NCI-H774 (cell line): ENCODE results near the gene ATXN7L1.

Experiments used
- DNase-seq: peaks from one replicate; lab custom pipeline; 2025; lab: John Stamatoyannopoulos, UW

ATXN7L1 gene

DNA sequence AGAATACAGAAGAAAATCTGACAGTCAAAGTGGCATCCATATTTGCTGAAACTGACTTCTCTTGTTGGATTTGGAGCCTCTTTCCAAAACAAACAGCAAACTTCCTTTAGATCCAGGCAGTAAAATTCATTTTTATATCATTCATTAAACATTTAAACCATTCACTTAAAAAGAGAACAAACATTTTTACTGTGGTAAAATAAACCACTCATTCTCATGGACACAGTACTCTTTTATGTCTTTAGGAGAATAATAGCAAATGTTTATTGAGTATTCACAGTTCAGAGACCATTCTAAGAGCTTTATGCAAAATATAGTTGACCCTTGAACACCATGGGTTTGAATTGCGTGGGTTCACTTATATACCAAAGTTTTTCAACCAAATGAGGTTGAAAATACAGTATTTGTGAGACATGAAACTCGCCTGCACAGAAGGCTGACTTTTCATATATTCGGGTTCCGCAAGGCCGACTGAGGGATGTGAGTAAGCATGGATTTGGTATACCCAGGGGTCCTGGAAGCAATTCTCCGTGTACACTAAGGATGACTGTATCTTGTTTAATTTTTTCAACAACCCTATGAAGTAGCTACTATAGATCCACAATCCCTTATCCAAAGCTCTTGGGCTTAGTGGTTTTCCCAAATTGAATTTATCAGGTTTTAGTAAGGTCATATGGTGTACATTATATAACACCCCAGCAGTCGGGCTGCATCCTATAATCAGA, 49.1 kb downstream of the ATXN7L1 start:
- no peak for DNase-seq

DNA sequence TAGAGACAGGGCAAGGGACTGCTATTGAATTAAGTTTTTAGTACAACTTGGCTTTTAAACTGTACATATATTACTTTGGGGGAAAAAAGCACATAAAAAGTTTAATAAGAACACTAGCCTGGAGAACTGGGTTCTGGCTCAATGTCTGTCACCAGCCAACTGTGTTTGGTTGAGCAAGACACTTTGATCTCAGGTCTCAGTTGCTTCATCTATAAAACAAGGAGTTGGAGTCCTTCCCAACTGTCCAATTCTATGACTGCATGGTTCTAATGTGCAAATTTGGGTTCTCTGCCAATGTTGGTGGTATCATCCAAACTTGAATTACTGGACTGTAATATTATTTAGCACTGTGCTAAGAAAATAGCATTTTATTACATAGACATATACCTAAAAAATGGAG, 50.3 kb downstream of the ATXN7L1 start:
- no peak for DNase-seq

DNA sequence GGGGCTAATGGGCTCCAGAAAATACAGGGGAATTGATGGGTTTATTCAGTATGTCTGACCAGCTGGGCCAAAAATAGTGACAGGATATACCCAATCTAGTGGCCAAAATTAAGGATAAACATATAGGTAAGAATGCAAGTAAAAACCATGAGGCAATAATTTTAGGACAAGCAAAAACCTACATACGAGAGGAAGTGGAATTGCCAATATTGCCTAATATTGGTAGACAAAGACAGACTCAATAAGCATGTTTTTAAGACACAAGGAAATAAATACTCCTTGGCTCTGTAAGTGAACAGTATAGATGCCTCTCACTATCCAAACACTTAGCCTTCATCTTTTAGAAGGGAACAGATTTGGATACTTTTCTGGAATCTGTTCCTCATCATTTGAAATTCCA, 51.0 kb downstream of the ATXN7L1 start:
- no peak for DNase-seq

DNA sequence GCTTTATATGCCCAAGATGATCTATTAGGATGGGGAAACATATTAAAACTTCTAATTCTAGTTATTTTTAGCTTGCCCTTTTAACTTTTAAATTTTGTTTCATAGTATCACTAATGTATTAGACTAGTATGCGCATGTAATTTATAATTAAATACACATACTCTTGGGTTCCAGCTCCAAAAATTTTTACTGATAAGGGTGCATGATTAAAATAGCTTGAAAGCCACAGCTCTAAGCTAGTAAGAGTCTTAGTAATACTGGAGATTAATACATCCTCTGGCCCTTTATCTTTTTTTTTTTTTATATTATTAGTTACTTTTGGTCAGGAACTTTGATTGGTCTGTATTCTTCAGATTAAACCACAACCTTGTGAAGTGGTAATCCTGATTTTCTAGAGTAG, 53.6 kb downstream of the ATXN7L1 start:
- DNase-seq: no peak

DNA sequence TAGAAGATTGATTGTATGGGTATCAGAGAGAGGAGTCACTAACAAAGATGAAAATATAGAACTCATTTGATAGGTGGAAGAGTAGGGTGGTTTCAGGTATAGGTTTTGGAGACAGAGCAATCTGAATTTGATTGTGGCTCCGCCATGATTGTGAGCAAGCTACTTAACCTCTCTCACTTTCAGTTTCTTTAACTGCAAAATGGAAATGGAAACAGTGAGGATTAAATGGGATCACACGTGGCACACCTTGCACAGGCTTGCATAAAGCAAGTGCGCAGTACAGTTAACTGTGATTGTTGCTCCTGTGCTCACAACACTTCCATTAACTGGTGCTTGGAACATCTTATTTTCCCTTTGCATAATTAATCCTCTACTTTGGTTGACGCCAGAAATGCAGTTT, 54.9 kb downstream of the ATXN7L1 start:
- DNase-seq: no peak

DNA sequence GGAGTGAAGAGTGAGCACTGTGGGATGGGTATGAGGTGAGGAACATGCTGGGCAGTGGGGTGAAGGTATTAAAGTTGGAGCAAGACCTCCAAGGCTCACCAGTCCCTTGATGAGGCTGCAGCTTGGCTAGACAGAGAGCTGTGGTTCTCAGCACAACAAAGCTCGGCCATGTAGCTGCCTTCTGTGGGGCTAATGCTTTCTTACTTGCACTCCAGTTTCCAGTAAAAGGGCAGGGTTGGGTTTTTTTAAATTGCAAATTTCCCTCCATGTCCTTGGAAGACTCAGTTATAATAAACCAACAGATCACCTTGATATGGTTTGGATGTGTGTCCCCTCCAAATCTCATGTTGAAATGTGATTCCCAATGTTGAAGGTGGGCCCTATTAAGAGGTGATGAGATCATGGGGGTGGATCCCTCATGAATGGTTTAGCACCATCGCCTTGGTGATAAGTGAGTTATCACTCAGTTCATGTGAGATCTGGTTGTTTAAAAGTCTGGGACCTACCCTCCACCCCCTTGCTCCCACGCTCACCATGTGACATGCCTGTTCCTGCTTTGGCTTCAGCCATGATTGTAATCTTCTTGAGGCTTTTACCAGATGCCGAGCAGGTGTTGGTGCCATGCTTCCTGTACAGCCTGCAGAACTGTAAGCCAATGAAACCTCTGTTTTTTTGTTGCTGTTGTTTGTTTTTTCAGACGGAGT, 55.9 kb downstream of the ATXN7L1 start:
- DNase-seq: no peak

DNA sequence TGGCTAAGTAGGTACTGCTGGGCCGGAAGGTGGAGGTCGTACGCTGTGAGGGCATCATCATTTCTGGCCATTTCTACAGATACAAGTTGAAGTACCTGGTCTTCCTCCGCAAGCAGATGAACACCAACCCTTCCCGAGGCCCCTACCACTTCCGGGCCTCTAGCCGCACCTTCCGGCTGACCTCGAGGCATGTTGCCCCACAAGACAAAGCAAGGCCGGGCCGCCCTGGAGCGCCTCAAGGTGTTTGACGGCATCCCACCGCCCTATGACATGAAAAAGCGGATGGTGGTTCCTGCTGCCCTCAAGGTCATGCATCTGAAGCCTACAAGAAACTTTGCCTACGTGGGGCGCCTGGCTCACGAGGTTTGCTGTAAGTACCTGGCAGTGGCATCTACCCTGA, 56.8 kb downstream of the ATXN7L1 start:
- no peak for DNase-seq

DNA sequence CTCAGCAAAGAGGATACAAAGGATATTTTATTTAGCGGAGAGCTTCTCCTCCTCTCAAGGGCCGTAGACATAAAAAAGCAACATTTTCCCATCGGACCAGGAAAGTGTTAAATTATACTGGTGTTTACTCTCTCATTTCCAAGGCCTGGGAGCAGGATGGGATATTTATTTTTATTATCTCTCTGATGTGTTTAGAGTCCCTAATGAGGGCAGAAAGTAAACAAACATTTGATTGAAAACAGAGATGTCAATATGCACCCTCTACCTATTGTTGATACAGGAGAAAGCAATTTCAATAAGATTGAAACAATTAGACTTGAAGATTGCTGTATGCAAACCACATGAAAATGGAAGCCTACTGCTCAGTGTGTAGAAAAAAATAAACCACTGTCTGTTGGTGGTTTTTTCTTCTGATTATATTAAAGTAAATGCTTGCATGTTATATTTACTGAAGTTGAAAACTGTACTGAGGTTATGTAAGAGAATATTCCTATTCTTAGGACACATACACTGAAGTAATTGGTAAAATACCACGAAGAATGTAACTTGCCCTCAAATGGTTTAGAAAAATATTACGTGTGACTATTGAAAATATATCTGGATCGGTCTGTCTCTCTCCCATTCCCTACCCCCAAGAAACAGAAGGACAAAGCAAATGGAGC, 59.3 kb downstream of the ATXN7L1 start:
- DNase-seq: no peak

DNA sequence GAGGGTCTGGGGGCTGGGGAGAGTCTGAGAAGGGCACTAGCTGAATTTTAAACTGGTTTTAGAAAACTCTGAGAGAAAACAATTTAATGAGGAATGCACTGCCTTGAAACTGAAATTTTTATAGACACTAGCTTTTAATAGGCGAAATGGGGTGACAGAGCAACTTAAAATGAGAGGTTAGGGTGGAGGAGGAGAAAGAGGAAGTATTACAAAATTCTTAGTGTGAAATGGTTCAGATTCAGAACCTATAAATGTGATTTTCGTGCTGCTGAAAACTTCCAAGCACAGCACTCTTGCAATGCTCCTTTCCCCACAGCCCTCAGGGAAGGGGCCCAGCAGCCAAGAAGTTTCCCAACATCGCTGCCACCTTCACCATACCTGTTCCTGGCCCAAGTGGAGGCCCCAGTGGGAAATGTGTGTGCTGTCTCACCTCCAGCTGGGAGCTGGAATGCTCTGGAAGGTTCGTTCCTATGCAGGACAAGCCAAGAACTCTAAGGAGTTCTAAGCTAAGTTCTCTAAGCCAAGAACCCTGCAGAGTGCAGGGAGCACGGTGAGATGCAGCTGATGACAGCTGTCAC, 60.0 kb downstream of the ATXN7L1 start:
- no peak for DNase-seq

DNA sequence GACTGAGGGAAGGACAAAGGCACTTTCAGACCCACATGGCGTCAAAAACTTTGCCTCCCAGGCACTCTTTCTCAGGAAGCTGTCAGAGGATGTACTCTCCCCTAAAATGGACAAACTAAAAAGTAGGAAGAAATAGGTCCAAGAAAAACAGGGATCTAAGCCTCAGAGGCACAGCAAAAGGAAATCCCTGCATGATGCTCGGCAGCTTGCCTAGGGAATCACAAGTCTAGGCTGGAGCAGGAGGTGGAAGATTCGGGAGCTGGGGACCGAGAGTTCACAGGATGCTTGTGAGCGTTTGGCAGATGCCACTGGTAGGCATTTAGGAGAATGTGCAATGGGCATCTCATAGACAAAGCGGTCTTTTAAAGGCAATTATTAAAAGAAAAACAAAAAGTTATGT, 60.8 kb downstream of the ATXN7L1 start:
- DNase-seq: no peak

DNA sequence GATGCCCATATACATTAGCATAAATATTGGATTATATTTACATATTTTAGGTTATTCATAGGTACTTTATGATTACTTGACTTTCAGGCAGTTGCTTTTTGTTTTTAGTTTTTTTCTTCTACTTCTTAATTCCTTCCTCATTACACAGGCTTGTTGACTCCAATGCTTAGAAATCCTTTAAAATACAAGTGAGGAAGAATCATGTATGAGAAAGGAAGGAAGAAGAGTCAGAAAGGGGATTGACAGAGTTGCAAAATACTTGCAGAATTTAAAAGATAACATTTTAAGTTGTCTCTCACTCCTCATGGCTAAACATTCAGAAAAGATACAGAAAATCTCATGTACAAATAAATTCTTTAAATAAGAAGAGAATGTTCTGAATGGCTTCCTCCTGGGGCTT, 61.9 kb downstream of the ATXN7L1 start:
- DNase-seq: no peak

DNA sequence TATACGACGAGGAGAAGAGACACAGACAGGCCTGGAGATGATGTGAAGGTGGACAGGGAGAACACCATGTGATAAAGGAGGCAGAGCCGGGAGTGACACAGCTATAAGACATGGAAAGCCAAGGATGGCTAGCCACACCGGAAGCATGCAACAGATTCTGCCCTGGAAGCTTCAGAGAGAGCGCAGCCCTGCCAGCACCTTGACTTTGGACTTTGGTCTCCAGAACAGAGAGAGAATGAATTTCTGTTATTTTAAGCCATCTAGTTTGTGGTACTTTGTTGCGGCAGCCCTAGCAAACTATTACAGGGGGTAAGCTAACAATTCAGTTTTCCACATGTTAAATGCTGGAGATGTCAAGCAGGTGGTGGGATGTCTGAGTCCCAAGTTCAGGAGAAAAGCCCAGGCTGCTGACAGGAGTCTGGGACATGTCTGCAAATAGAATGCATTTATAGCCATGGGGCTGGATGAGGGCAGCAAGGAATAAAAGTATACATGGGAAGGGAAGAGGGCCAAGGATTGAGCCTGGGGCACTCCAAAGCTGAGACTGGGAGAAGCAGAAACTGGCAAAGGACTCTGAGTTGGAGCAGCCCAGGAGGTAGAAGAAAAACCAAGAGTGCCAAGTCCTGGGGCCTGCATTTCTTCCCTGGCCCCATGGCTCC, 65.1 kb downstream of the ATXN7L1 start:
- DNase-seq: no peak

DNA sequence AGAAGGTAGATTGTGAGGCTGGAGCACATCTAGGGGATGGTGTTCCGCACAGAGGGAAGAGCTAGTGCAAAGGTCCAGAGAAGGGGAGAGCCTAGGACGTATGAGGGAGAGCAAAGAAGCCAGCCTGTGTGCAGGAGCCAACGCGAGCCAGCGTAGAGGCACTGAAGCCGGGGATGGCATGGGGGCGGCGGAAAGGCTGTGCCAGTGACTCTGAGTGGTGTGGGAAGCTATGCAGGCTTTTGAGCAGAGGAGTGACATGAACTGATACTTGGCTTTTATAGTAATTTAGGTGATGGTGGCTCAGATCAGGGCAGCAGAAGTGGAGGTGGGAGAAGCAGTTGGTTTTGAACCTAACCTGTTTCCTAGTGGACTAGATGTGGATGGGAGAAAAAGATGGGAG, 65.8 kb downstream of the ATXN7L1 start:
- DNase-seq: no peak

DNA sequence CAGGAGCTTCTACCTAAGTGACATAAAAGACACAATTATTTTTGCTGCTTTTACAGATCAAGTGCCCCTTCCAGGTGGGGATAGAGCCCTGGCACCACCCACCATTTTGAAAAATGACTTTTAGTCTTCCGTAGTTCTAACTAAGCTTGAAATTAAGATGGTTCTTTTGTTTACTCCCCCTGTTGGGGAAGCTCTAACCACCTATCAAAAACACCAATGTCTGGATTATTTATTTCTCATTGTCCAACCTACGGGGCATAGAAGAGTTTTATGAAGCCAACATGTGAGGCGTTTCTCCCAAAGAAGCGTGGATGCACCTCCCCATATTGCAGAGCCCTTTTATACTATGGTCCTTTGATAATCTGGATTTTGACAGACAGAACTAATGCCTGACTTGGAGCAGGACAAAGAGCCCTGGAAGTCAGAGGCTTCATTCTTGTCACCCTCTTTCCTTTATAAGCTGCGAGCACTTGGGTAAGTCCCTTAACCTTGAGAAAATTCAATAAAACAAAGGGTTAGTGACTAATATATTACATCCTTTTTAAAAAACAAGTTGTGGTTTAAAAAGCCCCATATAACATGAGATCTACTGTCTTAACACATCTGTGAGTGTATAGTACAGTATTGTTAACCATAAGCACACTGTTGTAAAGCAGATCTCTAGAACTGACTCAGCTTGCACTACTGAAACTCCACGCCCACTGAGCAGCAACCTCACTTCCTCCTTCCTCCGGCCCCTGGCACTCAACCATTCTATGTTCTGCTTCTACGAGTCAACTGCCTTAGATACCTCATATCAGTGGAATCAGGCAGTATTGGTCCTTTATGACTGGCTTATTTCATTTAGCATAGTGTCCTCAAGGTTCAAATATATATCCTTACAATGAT, 67.5 kb downstream of the ATXN7L1 start:
- no peak for DNase-seq

DNA sequence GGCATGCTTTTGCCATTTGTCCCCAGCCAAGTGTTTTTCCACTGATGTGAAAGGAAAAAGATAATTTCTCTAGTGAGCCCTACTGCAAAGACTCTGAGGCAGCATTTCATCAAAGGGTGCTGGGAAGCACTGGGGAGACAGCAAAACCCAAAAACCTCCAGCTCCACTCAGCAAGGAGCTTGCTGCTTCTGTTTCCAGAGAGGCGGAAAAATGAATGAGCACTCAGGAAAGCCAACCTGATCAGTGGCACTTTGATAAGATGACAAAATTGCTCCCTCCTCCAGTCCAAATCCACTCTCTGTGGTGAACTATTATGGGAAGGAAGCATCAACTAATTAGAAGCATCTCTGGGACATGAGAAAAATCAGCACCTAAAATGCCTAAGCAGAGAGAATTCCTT, 68.2 kb downstream of the ATXN7L1 start:
- DNase-seq: no peak

DNA sequence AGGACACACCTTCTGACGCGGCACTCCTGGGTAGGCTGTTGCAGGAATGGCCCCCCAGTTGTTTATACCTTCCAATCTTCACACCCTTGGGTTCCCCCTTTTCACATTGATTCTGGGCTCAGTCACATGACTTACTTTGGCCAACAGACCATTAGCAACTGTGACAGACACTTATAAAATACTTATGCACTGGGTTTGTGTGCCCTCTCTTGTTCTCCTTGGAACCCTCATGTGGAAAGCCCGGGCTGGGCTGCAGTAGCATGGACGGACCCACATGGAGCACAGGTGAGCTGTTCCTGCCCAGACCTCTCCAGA, 69.0 kb downstream of the ATXN7L1 start:
- DNase-seq: no peak

DNA sequence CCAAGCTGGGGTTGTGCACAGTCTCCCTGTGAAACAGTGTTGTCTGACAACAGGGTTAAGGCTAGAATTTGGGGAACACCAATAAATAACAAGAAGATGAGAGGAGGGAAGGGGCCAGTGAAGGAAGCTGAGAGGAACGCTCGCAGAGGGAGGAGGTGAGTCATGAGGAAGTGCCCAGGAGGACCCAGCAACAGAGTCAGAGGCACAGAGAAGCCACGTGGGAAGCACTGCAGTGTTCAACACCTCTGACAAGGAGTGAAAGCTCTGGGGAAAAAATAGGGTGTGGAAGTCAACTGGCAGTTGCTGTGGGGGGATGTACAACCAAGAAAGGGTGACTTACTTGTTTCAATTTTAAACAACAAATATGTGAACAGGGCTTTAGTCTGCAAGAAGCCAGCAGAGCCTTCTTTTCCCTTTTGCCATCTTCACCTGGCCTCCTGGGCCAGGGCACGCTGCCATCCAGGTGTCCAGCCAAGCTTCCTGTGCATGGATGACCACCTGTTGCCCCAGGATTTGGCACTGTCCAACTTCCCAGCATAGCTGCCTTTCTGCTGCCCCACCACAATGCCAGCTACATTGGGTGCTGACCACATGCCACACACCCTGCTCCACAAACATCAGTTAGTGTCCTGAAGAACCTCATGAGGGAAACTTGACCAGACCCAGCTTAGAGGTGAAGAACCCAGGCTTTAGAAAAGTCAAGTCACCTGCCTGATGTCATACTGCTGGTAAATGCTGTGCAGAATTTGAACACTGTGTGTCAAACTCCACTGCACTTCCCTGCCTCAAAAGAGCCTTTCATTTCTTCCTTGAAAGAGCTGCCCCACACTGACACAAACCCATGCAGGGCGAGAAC, 69.6 kb downstream of the ATXN7L1 start:
- no peak for DNase-seq

DNA sequence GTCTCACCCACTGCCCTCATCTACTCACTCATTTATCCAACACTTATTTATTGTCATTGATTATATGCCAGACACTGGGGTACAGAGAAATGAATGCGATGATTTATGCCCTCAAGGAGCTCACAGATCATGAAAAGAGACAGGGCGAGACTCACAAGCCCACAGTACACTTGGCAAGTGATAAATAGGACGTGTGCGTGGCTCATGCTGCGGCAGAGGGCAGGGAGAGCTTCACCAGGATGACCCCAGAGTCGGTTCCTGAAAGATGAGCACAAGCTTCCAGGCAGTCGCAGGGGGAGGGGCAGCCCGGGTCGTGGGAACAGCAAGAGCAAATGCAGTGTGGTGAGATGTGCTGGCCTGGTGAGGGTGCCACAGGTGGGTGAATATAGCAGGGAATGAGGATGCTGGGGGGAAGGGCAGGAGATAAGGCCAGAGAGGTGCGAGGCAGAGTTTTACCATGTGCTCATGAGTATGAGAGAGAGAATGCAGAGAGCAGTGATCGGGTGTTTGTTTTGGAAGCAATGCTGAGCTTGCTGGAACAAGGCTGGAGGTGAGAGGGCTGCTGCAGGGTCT, 70.9 kb downstream of the ATXN7L1 start:
- DNase-seq: no peak

DNA sequence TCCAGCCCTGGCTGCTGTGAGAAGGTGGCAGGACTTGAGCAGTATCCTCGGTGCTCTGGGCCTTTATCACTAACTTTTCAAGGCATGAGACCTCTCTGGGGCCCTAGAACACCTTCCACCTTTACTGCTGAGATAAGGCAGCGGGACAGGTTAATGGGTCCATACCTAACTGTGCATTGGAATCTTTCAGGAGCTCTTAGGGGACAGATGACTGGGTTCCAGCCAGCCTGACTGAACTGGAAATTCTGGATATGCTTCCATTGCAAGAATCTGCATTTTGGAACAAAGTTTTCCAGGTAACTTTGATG, 73.0 kb downstream of the ATXN7L1 start:
- DNase-seq: no peak

DNA sequence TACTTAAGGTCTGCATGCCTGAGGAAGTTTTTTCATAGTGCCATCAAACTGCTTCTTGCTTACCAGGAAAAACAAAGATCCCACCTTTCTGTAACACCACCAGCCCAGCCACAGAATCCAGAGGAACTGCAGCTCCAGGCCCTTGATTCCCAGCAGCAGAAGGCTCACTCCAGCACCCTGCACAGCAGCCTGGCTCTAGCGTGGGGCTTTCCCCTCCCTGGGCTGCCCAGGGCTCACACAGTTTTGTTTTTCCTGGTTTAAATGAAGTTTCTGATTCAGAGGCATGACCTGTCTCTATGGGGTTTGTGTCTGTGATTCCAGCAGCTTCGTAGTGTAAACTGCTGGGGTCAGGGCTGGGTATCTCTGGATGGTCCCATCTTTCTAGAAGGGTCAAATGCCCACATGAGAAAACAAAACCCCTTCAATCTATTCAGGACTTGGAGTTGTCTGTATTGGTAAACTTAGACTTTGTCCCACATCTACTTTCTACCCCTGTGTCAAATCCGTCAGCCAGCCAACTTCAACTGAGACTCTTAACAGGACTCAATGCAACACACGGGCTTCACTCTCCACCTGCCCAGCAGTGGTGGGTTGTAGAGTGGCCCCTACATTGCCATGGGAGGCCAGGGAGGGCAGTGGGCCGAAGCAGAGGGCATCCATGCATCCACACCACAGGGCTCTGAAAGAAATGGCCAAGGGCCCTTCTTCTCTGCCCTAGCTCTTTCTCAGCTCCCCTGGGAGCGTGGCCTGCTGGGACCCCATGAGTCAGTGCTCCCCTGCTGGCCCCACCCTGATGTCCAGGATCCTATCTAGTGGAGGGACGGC, 73.6 kb downstream of the ATXN7L1 start:
- DNase-seq: no peak
